NCI-H2196 treated with DMSO at 0.1 percent for 48 hours (cell line): ENCODE measurements around the gene TTI1.

Source experiments
- DNase-seq: peaks from one replicate; lab custom pipeline; 2025; ENCODE audit not compliant: unreplicated experiment; lab: John Stamatoyannopoulos, UW

TTI1 gene

GRCh38 chr20:38055294-38055693, 22.0 kb upstream of the TTI1 start:
- DNase-seq = no peak

GRCh38 chr20:38054647-38055046, 21.4 kb upstream of the TTI1 start:
- no peak for DNase-seq

GRCh38 chr20:38052870-38053269, 19.6 kb upstream of the TTI1 start:
- no peak for DNase-seq

GRCh38 chr20:38050686-38051085, 17.4 kb upstream of the TTI1 start:
- DNase-seq = no peak

- no peak for DNase-seq
Observed at GRCh38 chr20:38049800-38050199, 16.5 kb upstream of the TTI1 start.

GRCh38 chr20:38046572-38046971, 13.3 kb upstream of the TTI1 start:
- DNase-seq = no peak

GRCh38 chr20:38044685-38045084, 11.4 kb upstream of the TTI1 start:
- no peak for DNase-seq

GRCh38 chr20:38043512-38044300, 10.4 kb upstream of the TTI1 start:
- DNase-seq = no peak

- no peak for DNase-seq
Observed at GRCh38 chr20:38040276-38040675, 7.0 kb upstream of the TTI1 start.

GRCh38 chr20:38036366-38036765, 3.1 kb upstream of the TTI1 start:
- DNase-seq = no peak

GRCh38 chr20:38034961-38035360, 1.7 kb upstream of the TTI1 start:
- DNase-seq = no peak

- no peak for DNase-seq
Observed at GRCh38 chr20:38034108-38034649, 923 bp upstream of the TTI1 start.

GRCh38 chr20:38032585-38033329, 499 bp downstream of the TTI1 start:
- peak; percentile 52 for DNase-seq

GRCh38 chr20:38031957-38032356, 1.3 kb downstream of the TTI1 start:
- DNase-seq = no peak

GRCh38 chr20:38029453-38029852, 3.8 kb downstream of the TTI1 start:
- no peak for DNase-seq

- no peak for DNase-seq
Observed at GRCh38 chr20:38024496-38024895, 8.8 kb downstream of the TTI1 start.

- peak; percentile 41 for DNase-seq
Observed at GRCh38 chr20:38023181-38024001, 9.9 kb downstream of the TTI1 start.

- DNase-seq = peak; percentile 25
Observed at GRCh38 chr20:38021087-38021772, 12.0 kb downstream of the TTI1 start.

GRCh38 chr20:38018385-38018784, 14.9 kb downstream of the TTI1 start:
- no peak for DNase-seq

GRCh38 chr20:38017959-38018358, 15.3 kb downstream of the TTI1 start:
- DNase-seq = no peak

GRCh38 chr20:38013887-38014286, 19.4 kb downstream of the TTI1 start:
- no peak for DNase-seq
